Hematopoietic multipotent progenitor cell treated with erythropoietin and hydrocortisone succinate and interleukin-3 and kit ligand, for 6 days (in vitro differentiated cells): ENCODE data around the gene NUP85.
"Not testable (repeated sequence)": the region's sequence is repeated elsewhere in the genome, so short reads cannot be mapped to it uniquely, and the experiment has no call there.

Source experiments
- DNase-seq: peaks from one replicate; pipeline ENCODE4 v3.0.0-alpha.2; 2015

The NUP85 gene

DNA sequence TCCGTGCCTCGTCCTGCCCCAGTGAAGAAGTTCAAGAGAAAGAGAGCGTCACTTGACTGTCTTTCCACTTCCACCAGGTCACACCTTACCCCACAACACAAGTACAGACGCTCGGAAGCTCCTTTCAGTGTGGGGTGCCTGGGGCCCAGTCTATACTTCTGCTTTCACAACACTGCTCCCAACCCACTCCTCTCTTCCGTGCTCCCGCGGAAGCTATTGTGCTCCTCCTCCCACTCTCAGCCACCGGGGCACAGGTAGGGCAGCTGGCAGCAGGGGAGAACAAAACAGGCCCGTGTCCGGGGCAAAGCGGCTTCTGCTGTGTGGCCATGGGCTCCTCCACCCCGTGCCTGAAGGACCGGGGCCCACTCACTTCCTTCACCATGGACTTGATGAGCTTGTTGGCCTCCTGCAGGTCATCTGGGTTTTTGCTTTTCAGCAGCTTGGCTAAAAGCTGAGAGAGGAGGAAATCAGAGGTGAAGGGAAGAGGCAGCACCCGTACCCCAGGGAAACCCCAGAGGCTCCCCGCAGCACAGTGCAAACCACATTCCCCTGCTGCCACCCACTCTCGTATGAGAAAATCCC lies 37.1 kb downstream of the NUP85 start:
- no peak for DNase-seq

DNA sequence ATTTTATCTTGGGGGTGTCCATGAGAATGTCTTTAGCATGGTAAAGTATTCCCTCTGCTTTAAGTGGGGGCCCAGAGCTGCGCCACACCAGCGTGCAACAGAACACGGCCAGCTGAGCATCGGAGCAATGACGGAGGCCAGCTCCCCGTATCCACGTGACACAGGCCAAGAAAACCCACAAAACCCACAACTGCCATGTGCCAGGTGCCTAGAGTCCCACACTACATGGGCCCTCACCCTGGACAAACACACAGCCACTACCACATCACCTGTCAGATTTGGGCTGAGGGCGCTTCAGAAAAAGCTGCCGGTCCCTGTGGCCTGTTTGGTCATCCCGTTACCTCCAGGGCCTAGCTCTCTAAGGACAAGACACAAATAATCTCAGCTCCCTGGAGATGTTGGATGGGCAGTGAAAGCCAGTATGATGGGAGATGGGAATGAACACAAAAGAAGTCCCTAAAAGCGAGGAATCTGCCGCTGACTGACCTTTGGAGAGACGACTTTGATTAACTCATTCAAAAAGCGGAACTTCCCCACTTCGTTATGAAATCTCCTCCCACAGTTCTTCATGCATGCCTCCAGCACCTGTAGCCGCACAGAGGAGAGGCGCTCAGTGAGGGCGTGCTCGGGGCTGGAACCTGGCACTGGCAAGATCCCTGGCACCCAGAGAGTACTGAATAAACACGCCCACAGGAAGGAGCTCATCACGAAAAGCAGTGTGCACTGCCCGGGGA lies 38.8 kb downstream of the NUP85 start:
- no peak for DNase-seq

DNA sequence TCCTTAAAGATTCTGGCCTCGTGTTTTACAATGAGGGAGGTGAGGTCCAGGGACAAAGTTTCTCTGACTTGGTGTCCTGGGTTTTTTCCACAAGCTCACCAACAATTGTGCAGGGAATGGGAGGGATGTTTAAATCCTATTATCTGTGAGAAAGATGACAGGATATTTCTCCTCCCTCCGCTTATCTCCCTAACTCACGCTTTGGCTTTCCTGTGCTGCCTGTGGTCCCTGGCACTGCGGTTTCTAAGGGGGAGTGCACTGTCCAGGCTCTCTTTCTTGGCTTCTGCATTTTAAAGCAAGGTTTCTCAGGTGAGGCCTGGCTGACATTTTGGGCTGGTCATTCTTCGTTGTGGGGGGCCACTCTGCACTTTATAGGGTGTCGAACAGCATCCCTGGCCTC lies 39.5 kb downstream of the NUP85 start:
- no peak for DNase-seq

DNA sequence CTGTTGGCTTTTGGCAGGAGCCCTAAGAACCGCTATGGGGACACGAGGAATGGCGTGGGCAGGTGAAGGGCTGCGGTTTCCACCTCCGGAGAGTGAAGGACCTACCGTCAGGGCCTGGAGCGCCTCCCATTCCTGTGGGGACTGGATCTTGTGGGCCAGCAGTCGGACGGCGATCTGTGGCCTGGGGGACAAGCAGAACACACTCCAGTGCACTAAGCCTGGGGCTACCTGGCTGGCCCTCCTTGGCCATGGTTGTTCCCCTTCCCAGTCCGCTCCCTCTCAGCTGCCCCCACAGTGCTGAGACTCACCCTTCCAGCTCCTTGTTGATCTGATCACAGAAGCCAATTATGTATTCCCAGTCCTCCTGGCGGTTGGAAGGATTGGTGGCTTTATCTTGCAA lies 40.9 kb downstream of the NUP85 start:
- no peak for DNase-seq

DNA sequence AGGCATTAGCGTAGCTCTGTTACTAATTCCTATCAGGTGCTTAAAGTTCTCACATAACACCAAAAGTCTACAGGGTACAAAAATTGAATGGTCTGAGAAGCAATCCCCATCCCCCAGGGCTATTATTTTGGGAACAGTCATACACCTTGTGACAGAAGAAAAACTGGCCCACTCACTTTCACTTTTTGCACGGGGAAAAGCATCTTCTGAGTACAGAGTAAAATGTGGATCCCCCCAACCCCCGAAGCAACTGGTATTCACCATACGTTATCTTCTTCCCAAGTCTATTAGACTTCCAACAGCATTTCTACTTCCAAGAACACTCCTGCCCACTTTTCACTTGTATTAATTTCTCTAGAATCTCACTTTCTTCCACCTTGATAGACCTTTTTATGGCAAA lies 44.1 kb downstream of the NUP85 start:
- DNase-seq, result no peak

DNA sequence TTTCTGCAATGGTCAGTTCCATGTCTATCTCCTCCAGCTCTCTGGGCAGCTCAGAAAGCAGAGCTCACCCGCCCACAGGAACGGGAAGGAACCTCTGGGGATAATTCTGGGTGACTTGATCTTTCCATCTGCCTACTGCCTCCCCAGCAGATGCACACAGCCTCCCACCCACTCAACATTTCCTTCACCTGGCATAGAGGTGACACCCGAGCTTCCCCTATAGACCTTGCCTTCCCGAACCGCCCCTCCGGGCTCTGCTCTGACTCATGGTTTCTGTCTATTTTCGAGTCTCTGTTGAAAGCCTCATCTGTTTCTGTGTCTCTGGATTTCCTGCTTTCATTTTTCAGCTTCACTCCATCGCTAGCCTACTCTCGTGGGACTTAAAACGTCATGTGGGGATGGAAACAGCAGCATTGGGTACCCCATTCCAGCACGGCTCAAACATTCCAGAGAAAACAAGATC lies 44.6 kb downstream of the NUP85 start:
- no peak for DNase-seq

DNA sequence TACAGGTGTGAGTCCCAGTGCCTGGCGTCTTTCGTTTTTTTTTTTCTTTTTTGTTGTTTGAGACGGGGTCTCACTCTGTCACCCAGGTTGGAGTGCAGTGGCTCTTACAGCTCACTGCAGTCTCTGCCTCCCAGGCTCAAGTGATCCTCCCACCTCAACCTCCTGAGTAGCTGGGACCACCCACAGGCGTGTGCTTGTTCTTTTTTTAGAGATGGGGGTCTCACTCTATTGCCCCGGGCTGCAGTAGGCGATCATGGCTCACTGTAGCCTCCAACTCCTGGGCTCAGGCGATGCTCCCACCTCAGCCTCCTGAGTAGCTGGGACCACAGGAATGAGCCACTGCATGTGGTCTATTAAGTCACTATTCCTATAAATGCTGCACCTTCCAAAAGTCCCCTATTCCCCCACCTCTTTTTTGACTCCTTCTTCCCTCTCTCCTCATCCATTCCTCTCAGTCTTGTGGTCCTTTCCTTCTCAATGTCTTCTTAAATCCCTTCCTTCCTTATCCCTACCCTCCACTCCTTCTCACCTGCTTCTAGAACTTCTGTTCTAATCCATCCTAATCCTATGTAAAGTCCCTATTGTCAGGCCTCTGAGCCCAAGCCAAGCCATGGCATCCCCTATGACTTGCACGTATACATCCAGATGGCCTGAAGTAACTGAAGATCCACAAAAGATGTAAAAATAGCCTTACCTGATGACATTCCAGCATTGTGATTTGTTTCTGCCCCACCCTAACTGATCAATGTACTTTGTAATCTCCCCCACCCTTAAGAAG lies 46.7 kb downstream of the NUP85 start:
- no peak for DNase-seq

DNA sequence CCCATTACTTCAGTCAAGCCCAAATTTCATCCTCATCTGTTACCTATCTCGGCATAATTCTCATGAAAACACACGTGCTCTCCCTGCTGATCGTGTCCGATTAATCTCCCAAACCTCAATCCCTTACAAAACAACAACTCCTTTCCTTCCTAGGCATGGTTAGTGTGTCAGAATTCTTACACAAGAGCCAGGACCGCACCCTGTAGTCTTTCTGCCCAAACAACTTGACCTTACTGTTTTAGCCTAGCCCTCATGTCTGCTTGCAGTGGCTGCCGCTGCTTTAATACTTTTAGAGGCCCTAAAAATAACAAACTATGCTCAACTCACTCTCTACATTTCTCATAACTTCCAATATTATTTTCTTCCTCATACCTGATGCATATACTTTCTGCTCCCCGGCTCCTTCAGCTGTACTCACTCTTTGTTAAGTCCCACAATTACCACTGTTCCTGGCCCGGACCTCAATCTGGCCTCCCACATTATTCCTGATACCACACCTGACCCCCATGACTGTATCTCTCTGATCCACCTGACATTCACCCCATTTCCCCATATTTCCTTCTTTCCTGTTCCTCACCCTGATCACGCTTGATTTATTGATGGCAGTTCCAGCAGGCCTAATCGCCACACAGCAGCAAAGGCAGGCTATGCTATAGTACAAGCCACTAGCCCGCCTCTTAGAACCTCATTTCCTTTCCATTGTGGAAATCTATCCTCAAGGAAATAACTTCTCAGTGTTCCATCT lies 50.6 kb downstream of the NUP85 start:
- DNase-seq, result not testable (repeated sequence)

DNA sequence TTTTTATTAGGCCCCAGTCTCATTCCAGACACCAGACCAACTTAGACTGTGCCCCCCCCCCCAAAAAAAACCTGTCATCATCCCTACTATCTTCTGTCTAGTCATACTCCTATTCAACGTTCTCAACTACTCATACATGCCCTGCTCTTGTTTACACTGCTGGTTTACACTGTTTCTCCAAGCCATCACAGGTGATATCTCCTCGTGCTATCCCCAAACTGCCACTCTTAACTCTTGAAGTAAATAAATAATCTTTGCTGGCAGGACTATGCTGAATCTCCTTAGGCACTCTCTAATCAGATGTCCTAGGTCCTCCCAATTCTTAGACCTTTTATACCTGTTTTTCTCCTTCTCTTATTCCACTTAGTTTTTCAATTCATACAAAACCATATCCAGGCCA lies 51.7 kb downstream of the NUP85 start:
- not testable (repeated sequence) for DNase-seq

DNA sequence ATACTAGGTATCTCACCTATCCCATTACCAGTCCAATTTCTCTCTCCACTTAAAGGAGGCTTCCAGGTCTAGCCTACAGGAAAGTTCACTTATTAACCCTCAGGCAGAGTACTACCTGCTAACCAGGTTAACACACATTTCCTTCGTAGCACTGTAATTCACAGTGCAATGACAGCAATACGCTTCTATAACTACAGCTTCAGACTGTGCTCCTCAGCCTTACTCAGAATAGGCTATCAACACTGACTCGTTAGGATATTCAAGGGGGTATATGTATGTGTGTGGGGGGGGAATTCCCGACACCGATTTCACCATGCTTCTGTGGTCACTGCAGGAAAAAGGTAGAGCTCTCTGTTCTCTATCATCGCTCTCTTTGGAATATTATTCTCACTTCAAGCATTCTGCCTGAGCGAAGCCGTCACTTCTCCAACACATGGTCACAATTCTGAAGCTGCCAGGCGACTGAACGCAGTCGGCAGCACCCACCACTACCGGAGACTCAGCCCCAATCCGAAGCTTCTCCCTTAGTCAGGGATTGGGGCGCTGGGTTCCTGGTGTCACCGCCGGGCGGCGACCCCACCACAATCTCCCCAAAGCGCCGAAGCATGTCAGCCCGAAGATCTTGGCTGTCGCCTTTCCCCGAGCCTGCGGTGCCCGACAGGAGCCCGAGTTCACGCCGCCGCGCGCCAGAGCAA lies 55.3 kb downstream of the NUP85 start:
- peak; percentile 60 for DNase-seq

DNA sequence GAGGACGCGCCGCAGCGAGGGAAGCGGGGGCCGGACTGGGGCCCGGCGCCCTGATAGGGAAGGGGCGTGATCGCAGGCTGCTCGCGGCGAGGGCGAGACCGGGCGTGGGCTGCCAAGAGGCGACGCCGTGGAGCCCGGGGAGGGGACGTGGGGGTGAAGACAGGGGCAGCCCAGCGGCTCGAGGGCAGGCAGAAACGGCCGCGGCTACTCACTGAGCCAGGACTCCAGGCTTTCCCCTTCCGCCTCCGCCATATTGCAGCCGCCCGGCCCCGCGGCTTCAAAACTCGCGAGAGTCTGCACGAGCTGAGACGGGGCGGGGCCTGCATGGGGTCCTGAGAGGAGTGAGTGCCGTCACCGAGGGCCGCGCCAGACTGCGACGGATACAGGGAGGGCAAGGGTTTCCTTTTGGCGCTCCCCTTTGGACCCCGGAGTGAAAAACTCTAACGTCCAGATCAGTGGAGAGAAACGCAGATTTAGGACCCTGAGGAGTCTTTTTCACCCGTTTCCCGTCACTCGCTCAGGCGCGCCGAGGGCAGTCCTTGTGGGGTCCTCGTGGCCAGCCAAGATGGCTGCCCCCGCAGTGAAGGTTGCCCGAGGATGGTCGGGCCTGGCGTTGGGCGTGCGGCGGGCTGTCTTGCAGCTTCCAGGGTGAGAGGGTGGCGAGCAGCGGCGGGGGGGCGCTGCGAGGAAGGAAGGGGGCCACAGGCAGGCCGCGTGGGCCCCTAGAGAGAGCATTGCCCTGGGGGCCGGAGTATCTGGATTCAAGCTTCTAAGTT lies 56.0 kb downstream of the NUP85 start, which contains the start of the genes GGA3 and MRPS7:
Gene GGA3, minus strand, starts transcription at position 271 of the 776 bp plus-strand sequence. Its CDS starts 19 bp downstream, at position 252.
Gene MRPS7, plus strand, starts transcription at position 544 of the 776 bp plus-strand sequence. Its CDS starts 22 bp downstream, at position 566.
- peak; percentile 98 for DNase-seq

DNA sequence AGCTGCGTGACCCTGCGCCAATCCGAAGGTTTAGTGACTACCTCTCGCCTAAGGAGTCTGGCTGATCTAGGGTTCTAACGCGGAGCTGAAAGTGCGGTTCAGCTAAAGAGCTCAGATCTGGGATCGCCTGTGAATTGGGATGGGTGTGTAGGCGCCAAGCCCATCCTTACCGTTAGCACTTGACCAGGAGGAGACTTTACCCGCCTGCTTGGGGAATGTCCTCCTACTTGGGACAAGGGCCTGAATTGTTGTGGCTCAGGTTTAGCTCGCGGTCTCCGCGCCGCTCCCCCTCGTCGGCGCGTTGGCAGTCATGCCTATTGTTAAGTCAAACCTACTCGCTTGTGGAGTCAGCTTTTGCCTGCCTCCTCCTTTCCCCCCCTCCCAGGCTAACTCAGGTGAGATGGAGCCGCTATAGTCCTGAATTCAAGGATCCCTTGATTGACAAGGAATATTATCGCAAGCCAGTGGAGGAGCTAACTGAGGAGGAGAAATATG lies 56.7 kb downstream of the NUP85 start:
- no peak for DNase-seq

DNA sequence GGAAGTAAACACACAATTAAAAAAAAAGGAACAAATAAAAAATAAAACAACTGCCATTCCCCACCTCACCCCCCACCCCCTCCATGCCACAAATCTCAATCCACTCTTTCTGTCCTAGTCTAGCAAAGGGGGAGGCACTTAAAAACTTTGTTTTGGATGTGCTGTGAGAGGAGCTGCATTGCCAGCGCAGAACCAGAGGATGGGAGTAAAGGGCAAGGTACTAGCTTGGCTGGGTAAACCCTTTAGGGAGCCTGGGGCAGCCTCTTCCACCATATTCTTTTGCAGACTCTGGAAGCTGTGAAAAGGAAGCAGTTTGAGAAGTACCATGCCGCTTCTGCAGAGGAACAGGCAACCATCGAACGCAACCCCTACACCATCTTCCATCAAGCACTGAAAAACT lies 57.6 kb downstream of the NUP85 start:
- peak; percentile 50 for DNase-seq

DNA sequence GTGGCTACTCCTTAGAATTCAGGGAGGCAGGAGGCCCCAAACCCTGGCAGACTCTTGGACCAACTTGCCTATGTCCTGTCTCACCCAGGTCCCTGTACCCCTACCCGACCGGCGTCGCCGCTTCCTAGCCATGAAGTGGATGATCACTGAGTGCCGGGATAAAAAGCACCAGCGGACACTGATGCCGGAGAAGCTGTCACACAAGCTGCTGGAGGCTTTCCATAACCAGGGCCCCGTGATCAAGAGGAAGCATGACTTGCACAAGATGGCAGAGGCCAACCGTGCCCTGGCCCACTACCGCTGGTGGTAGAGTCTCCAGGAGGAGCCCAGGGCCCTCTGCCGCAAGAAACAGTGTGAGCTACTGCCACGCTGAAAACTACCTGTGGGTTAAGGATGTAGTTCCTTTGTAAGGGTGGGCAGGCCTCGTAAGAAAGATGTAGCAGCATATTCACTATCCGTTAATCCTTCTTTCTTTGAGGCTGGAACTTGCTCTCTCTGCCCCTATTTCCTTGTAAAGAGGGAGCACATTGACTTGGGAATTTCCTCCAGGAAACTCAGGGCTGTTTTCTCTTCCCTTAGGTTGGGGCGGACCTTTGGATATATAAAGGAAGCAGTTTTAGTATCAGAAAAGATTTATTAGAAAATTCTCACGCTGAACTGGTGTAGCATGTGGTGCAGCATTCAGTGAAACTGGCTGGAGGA lies 60.3 kb downstream of the NUP85 start:
- DNase-seq, result no peak

DNA sequence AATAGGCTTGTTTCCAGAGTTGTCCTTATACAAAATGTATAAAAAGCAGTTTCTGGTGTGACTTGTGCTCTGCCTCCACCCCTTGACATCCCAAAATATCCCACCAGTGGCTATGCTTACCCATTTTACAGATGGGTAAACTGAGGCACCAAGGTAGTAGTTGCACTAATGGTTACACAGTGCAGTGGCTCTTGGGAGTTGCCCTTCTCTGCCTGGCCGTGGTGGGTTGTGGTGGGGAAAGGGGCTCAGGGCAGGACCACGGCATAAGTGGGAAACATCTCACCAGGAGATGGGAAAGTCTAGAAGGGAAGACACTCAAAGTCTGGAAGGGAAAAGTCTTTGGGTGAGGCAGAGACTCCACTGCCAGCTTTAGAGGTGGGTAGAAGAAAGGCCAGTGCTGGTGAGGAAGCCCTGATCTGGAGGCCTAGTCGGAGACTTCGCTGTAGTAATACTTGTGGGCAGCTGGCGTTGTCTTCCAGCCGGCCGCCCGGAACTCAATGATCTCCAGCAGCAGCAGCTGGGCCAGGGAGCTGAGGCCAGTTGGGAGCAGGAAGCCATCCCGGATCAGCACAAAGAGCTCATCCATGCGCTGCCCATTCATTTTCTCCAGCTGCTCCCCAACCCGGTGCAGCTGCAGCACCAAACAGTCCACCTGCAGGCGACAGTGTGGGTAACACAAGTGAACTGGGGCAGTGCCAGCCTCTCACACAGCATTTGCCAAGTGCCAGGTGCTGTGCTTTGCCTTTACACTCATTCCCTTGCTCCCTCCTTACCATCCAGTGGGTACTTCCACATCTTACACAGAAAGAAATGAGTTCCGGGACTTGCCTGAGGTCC lies 61.1 kb downstream of the NUP85 start:
- DNase-seq, result no peak

DNA sequence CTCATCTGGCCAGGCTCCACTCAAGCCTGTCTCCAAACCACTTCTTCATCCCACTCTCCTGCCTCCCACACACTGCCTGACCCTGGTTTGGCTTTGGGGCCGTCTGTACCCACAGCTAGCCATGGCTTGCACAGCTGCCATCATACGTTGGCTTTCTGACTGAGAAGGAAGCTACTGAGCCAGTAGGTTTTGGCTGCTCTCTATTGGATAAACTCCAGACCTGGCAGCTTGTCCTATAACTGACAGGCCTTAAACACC lies 61.6 kb downstream of the NUP85 start:
- DNase-seq, result no peak

DNA sequence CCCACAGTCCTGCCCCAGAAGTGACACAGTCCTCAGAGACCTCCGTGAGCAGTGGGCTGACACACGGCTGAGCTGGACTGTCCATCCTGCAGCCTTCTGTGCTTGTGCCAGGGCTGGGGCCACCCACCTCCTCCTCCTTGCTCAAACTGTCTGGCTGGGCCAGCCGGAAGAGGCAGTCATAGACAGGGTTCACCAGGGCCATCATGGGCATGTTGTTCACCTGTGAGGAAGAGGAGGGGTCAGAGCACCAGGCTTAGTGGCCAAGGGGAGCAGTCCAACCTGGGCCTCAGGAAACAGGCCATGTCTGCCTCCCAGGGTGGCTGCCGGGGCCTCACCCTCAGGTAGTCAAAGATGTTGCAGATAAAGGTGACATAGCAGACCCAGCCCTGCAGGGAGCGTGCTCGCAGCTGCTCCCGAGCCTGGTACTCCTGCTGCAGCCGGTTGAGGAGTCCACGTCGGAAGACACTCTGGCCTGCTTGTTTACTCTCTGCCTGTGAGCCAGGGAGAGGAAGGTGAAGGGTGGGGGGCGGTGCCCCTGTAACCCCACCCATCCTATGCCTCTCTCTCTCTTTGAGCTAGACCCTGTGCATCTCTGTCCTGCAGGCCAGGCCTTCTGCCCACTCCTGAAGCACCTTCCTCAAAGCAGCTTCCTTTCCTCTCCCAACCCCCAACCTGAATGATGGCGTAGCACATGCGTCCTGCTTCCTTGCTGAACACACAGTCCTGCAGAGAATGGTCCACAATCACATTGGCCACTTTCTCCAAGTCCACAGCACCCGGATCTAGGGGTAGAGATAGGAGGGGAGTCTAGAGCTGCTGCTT lies 62.1 kb downstream of the NUP85 start:
- DNase-seq, result no peak

DNA sequence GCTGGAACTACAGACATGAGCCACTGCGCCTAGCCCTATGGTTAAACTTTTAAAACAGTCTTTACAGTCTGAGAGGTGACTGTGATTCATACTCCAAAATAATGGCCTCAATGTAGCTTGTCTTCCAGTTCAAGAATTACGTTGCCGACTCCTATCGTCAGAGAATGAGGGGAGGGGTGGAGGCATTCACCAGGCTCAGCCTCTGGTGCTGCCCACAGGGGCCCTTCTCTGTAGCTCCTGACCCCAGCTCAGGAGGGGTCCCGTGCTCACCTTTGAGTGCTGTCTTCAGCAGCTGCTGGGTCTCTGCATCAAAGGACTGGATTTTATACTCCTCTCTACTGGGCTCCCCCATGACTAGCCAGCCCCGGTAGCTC lies 64.4 kb downstream of the NUP85 start:
- DNase-seq, result peak; percentile 34
